Liver (tissue), 3 donors: Measurements from ENCODE around the gene ACMSD.

Experiments used
- RAD21 ChIP-seq, 2 donors: IDR thresholded peaks; 2 replicates each; pipeline ENCODE4 v1.6.1; 2016; ENCODE audit warnings: antibody characterized with exemption in 2 of 2, mild to moderate bottlenecking in 2 of 2
- TAF1 ChIP-seq: conservative IDR thresholded peaks from 2 replicates; pipeline ENCODE4 v1.6.1; 2016; ENCODE audit warnings: antibody characterized with exemption, mild to moderate bottlenecking
- TF ChIP-seq, protein P1 (sequence below): fragments of 150-350 bp; IDR thresholded peaks from 2 replicates; pipeline ENCODE4 v1.5.1; 2017; ENCODE audit warnings: improper control_type of control experiment, low read depth, low read length; ENCODE audit not compliant: missing input control
- TF ChIP-seq, protein P2 (sequence below): IDR thresholded peaks from 2 replicates; pipeline ENCODE4 v1.6.1; 2016; ENCODE audit warnings: antibody characterized with exemption
- donor health status: healthy.
- donor health status: healthy.

DNA sequence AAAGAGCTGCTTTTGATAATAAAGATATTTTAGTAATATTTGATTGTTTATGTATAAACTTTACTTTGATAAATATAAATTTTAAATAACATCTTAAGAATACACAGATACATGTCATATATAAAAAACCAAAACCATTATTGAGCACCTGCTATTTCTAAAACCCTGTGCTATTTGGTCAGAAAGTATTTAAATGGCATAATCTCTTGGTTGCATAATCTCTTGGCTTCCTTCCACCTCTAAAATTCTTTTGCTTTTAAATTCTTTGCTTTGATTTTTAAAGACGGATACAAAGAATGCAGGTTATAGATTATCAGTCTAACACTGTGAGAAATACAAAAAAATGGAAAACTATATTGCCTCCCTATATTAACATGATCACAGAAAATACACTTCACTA lies 36.9 kb downstream of the ACMSD start:
- TF ChIP-seq, protein P1, sequence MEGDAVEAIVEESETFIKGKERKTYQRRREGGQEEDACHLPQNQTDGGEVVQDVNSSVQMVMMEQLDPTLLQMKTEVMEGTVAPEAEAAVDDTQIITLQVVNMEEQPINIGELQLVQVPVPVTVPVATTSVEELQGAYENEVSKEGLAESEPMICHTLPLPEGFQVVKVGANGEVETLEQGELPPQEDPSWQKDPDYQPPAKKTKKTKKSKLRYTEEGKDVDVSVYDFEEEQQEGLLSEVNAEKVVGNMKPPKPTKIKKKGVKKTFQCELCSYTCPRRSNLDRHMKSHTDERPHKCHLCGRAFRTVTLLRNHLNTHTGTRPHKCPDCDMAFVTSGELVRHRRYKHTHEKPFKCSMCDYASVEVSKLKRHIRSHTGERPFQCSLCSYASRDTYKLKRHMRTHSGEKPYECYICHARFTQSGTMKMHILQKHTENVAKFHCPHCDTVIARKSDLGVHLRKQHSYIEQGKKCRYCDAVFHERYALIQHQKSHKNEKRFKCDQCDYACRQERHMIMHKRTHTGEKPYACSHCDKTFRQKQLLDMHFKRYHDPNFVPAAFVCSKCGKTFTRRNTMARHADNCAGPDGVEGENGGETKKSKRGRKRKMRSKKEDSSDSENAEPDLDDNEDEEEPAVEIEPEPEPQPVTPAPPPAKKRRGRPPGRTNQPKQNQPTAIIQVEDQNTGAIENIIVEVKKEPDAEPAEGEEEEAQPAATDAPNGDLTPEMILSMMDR, result no peak
- TF ChIP-seq, protein P2, sequence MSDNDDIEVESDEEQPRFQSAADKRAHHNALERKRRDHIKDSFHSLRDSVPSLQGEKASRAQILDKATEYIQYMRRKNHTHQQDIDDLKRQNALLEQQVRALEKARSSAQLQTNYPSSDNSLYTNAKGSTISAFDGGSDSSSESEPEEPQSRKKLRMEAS, result no peak
- TF ChIP-seq RAD21 (IDR thresholded peaks at IDR 0.05), result no peak
- TF ChIP-seq TAF1, result no peak
